ENCODE measurements around the gene MBD3L4.
"Not testable (repeated sequence)": the region's sequence is repeated elsewhere in the genome, so short reads cannot be mapped to it uniquely, and the experiment has no call there.

The MBD3L4 gene

GRCh38 chr19:7040079-7040478 lies at the start of gene MBD3L4:
Gene MBD3L4, minus strand, starts transcription at chr19:7040179. Its CDS starts 35 bp downstream, at chr19:7040144.
- not testable (repeated sequence) for DNase-seq; H3K9me3 Mint-ChIP-seq; H3K27ac Mint-ChIP-seq; H3K36me3 Mint-ChIP-seq (ENCODE audit: low read depth); H3K27me3 Mint-ChIP-seq; H3K4me1 Mint-ChIP-seq; H3K4me3 Mint-ChIP-seq; ATAC-seq

GRCh38 chr19:7088999-7089398 lies 49.0 kb upstream of the MBD3L4 start:
- H3K4me1 Mint-ChIP-seq = peaks cover 6% of the 10 kb centered on the region
- no peaks in the 10 kb centered on the region for H3K27me3 Mint-ChIP-seq
- no peak overlapping the region for H3K27ac Mint-ChIP-seq
- peaks cover 34% of the 10 kb centered on the region for H3K9me3 Mint-ChIP-seq
- peaks cover 59% of the 10 kb centered on the region for H3K36me3 Mint-ChIP-seq (ENCODE audit: low read depth)
- no peak overlapping the region for H3K4me3 Mint-ChIP-seq
- ATAC-seq = peak; percentile 28
- DNase-seq = no peak

GRCh38 chr19:7083076-7083956 lies 43.3 kb upstream of the MBD3L4 start:
- Mint-ChIP-seq H3K4me1 (no peaks in the 10 kb centered on the region), H3K27ac (no peak overlapping the region), H3K36me3 (ENCODE audit: low read depth) (peaks cover 91% of the 10 kb centered on the region), H3K4me3 (no peak overlapping the region), H3K27me3 (no peaks in the 10 kb centered on the region), H3K9me3 (peaks cover 57% of the 10 kb centered on the region)
- ATAC-seq = no peak
- DNase-seq = no peak

- no peaks in the 10 kb centered on the region for H3K4me1 Mint-ChIP-seq
- no peak overlapping the region for H3K27ac Mint-ChIP-seq
- DNase-seq (no peak), ATAC-seq (no peak)
- H3K9me3 Mint-ChIP-seq = peaks cover 58% of the 10 kb centered on the region
- no peak overlapping the region for H3K4me3 Mint-ChIP-seq
- H3K27me3 Mint-ChIP-seq = no peaks in the 10 kb centered on the region
- peaks cover 96% of the 10 kb centered on the region for H3K36me3 Mint-ChIP-seq (ENCODE audit: low read depth)
Measured at GRCh38 chr19:7078008-7078407, 38.0 kb upstream of the MBD3L4 start.

GRCh38 chr19:7076151-7076550 lies 36.2 kb upstream of the MBD3L4 start:
- H3K36me3 Mint-ChIP-seq (ENCODE audit: low read depth) = peaks cover 89% of the 10 kb centered on the region
- no peaks in the 10 kb centered on the region for H3K27me3 Mint-ChIP-seq
- peaks cover 49% of the 10 kb centered on the region for H3K9me3 Mint-ChIP-seq
- H3K4me1 Mint-ChIP-seq = peaks cover 6% of the 10 kb centered on the region
- no peak overlapping the region for H3K4me3 Mint-ChIP-seq
- DNase-seq = no peak
- H3K27ac Mint-ChIP-seq = no peak overlapping the region
- no peak for ATAC-seq

GRCh38 chr19:7074705-7075282 lies 34.8 kb upstream of the MBD3L4 start:
- Mint-ChIP-seq H3K27me3 (no peaks in the 10 kb centered on the region), H3K4me1 (peaks cover 19% of the 10 kb centered on the region), H3K4me3 (no peak overlapping the region), H3K9me3 (peaks cover 39% of the 10 kb centered on the region), H3K27ac (no peak overlapping the region), H3K36me3 (ENCODE audit: low read depth) (peaks cover 79% of the 10 kb centered on the region)
- ATAC-seq = no peak
- DNase-seq = no peak

GRCh38 chr19:7072541-7072940 lies 32.6 kb upstream of the MBD3L4 start:
- peak overlapping the region; percentile 1 for H3K4me3 Mint-ChIP-seq
- H3K27me3 Mint-ChIP-seq = no peaks in the 10 kb centered on the region
- H3K36me3 Mint-ChIP-seq (ENCODE audit: low read depth) = peaks cover 57% of the 10 kb centered on the region
- no peak overlapping the region for H3K27ac Mint-ChIP-seq
- peaks cover 20% of the 10 kb centered on the region for H3K9me3 Mint-ChIP-seq
- no peak for DNase-seq
- ATAC-seq = no peak
- peaks cover 23% of the 10 kb centered on the region for H3K4me1 Mint-ChIP-seq

GRCh38 chr19:7069904-7070226 lies 29.9 kb upstream of the MBD3L4 start:
- Mint-ChIP-seq H3K27ac (peak overlapping the region; percentile 89), H3K9me3 (peaks cover 4% of the 10 kb centered on the region), H3K4me3 (peak overlapping the region; percentile 95), H3K36me3 (ENCODE audit: low read depth) (peaks cover 30% of the 10 kb centered on the region), H3K27me3 (no peaks in the 10 kb centered on the region), H3K4me1 (peaks cover 23% of the 10 kb centered on the region)
- ATAC-seq = no peak
- no peak for DNase-seq

- H3K9me3 Mint-ChIP-seq = peaks cover 1% of the 10 kb centered on the region
- H3K4me1 Mint-ChIP-seq = peaks cover 23% of the 10 kb centered on the region
- no peaks in the 10 kb centered on the region for H3K27me3 Mint-ChIP-seq
- ATAC-seq = peak; percentile 93
- peak; percentile 98 for DNase-seq
- peak within 1 kb of the TSS; percentile 95 for H3K4me3 Mint-ChIP-seq
- peaks cover 25% of the 10 kb centered on the region for H3K36me3 Mint-ChIP-seq (ENCODE audit: low read depth)
- H3K27ac Mint-ChIP-seq = peak within 1 kb of the TSS; percentile 89
Measured at GRCh38 chr19:7069042-7069903, 29.3 kb upstream of the MBD3L4 start, which contains the start of gene ZNF557. Gene ZNF557, plus strand, starts transcription at chr19:7069703. Its CDS starts 5,372 bp downstream, at chr19:7075075.

GRCh38 chr19:7068599-7068998 lies 28.6 kb upstream of the MBD3L4 start:
- H3K4me1 Mint-ChIP-seq = peaks cover 23% of the 10 kb centered on the region
- H3K27ac Mint-ChIP-seq = peak overlapping the region; percentile 89
- peaks cover 19% of the 10 kb centered on the region for H3K36me3 Mint-ChIP-seq (ENCODE audit: low read depth)
- H3K27me3 Mint-ChIP-seq = no peaks in the 10 kb centered on the region
- peak overlapping the region; percentile 95 for H3K4me3 Mint-ChIP-seq
- no peaks in the 10 kb centered on the region for H3K9me3 Mint-ChIP-seq
- no peak for ATAC-seq
- no peak for DNase-seq

- Mint-ChIP-seq H3K36me3 (ENCODE audit: low read depth) (peaks cover 14% of the 10 kb centered on the region), H3K9me3 (no peaks in the 10 kb centered on the region), H3K27me3 (no peaks in the 10 kb centered on the region), H3K4me3 (no peak overlapping the region), H3K27ac (no peak overlapping the region), H3K4me1 (peaks cover 23% of the 10 kb centered on the region)
- ATAC-seq (no peak), DNase-seq (no peak)
Measured at GRCh38 chr19:7067716-7068115, 27.7 kb upstream of the MBD3L4 start.

GRCh38 chr19:7067122-7067521 lies 27.1 kb upstream of the MBD3L4 start:
- DNase-seq = peak; percentile 12
- H3K4me1 Mint-ChIP-seq = peaks cover 20% of the 10 kb centered on the region
- H3K27ac Mint-ChIP-seq; ATAC-seq; H3K4me3 Mint-ChIP-seq; H3K36me3 Mint-ChIP-seq (ENCODE audit: low read depth); H3K9me3 Mint-ChIP-seq; H3K27me3 Mint-ChIP-seq: not testable (repeated sequence)

- no peaks in the 10 kb centered on the region for H3K36me3 Mint-ChIP-seq (ENCODE audit: low read depth)
- ATAC-seq (peak; percentile 28), DNase-seq (no peak)
- no peak overlapping the region for H3K4me3 Mint-ChIP-seq
- peaks cover 2% of the 10 kb centered on the region for H3K4me1 Mint-ChIP-seq
- no peak overlapping the region for H3K27ac Mint-ChIP-seq
- no peaks in the 10 kb centered on the region for H3K9me3 Mint-ChIP-seq
- no peaks in the 10 kb centered on the region for H3K27me3 Mint-ChIP-seq
Measured at GRCh38 chr19:7063764-7064418, 23.9 kb upstream of the MBD3L4 start.

GRCh38 chr19:7063339-7063738 lies 23.4 kb upstream of the MBD3L4 start:
- Mint-ChIP-seq H3K27ac (no peak overlapping the region), H3K4me1 (no peaks in the 10 kb centered on the region), H3K9me3 (no peaks in the 10 kb centered on the region), H3K27me3 (no peaks in the 10 kb centered on the region), H3K36me3 (ENCODE audit: low read depth) (no peaks in the 10 kb centered on the region), H3K4me3 (no peak overlapping the region)
- DNase-seq (no peak), ATAC-seq (no peak)
